Hepatocyte (in vitro differentiated cells): ENCODE measurements around the gene RANBP10.

ENCODE experiments used
- CTCF ChIP-seq: fragments of 200-600 bp; sonication (generic); IDR thresholded peaks from 2 replicates; pipeline ENCODE4 v1.5.1; 2016; ENCODE audit warnings: antibody characterized with exemption, mild to moderate bottlenecking; ENCODE audit not compliant: poor library complexity
- EZH2 ChIP-seq: fragments of 200-600 bp; sonication (generic); IDR thresholded peaks from 2 replicates; pipeline ENCODE4 v1.6.1; 2016; ENCODE audit warnings: antibody characterized with exemption, mild to moderate bottlenecking, borderline replicate concordance
- EZH2phosphoT487 ChIP-seq: fragments of 200-600 bp; sonication (generic); IDR thresholded peaks from one replicate; pipeline ENCODE4 v1.6.1; 2018; ENCODE audit warnings: antibody characterized with exemption, mild to moderate bottlenecking, low read depth, moderate library complexity; ENCODE audit not compliant: unreplicated experiment, severe bottlenecking

- TF ChIP-seq CTCF (no peak), EZH2phosphoT487 (no peak), EZH2 (no peak)
Measured at GRCh38 chr16:67837811-67838210, 31.5 kb upstream of the RANBP10 start.
